GM15510 (cell line): ENCODE results near the gene GPR142.

Experiments
- POLR2A ChIP-seq: IDR thresholded peaks from 3 replicates; pipeline ENCODE4 v1.6.1; 2011; ENCODE audit warnings: borderline replicate concordance; ENCODE audit not compliant: insufficient read length; ENCODE audit errors: extremely low read depth

GPR142 gene

DNA sequence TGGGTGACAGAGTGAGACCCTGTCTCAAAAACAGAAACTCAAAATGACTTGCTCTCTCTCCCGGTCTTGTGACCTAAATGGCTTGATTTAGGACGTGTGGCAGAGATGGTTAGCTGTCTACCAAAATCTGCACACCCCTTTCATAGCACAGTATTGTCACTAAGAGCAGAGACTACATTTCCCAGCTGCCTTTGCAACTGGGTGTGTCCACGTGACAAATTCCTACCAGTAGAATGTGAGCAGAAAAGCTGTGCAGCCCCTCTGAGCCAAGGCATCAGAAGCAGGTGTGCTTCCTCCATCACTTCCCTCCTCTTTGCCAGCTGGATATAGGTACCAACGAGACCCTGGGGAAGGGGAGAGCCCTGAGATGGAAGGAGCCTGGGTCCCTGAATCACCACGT, 25.5 kb downstream of the GPR142 start:
- TF ChIP-seq POLR2A: no peak

DNA sequence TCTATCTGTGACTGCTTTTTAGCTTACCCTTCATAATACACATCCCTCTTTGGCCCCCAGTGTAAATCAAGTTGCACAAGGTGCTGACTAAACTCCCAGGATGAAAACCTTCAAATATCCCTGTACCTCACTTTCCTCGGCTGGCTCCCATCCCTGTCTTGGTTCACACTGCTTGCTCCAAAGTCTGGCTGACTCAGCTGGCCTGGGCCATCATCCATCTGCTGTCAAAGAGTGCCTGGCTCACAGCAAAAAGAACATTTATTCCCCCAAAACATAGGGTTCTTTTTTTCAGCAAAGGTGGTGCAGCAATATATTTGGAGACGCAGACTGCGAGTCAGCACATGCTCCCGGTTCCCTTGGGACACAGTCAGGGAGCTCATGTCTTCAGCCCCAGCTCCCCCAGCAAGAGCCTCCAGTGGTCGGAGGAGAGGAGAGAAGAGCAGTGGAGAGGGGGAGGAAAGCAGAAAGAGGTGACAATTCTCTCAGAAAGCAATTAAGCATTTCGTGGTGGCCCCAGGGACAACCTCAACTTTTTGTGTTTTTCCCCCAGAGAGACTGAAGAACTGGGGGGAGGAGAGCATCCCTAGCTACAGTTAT, 26.1 kb downstream of the GPR142 start:
- TF ChIP-seq POLR2A: no peak

- TF ChIP-seq POLR2A: no peak
Observed at GRCh38 chr17:74394275-74394950, 27.1 kb downstream of the GPR142 start.

DNA sequence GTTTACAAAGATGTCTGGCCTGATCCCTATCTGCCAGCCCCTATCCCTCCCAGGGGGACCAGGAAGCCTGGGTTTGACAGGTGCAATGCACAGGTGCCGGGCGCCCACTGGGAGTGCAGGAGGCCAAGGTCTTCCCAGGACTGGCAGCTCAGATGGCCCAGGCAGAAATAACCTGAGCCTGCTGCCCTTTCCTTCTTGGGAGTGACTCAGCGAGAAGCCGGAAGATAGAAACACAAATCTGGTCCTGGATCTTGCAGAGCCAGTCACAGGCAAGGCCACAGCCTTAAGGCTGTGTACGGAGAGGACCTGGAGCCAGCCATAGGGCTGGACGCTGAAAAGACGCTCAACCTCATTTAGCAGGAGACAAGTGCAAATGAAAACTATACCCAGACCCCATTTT, 27.7 kb downstream of the GPR142 start:
- TF ChIP-seq POLR2A: no peak

DNA sequence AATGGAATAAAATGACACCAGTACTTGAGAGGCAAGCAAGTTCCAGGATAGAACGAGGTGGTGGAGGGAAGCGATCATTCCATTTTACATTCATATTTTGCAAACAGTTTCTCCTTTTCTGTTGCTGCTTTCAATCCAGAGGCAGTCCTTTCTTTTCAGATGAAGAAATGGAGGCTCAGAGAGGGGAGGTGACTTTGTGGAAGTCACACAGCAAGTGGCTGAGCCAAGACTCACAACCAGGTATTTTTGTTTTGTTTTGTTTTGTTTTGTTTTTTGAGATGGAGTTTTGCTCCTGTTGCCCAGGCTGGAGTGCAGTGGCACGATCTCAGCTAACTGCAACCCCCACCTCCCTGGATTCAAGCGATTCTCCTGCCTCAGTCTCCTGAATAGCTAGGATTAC, 29.3 kb downstream of the GPR142 start:
- no peak for TF ChIP-seq POLR2A

GRCh38 chr17:74402048-74402447, 34.7 kb downstream of the GPR142 start:
- no peak for TF ChIP-seq POLR2A

- TF ChIP-seq POLR2A: no peak
Observed at GRCh38 chr17:74403512-74404137, 36.3 kb downstream of the GPR142 start.

- no peak for TF ChIP-seq POLR2A
Observed at GRCh38 chr17:74404218-74404617, 36.9 kb downstream of the GPR142 start.

- TF ChIP-seq POLR2A: no peak
Observed at GRCh38 chr17:74404789-74405188, 37.5 kb downstream of the GPR142 start.

DNA sequence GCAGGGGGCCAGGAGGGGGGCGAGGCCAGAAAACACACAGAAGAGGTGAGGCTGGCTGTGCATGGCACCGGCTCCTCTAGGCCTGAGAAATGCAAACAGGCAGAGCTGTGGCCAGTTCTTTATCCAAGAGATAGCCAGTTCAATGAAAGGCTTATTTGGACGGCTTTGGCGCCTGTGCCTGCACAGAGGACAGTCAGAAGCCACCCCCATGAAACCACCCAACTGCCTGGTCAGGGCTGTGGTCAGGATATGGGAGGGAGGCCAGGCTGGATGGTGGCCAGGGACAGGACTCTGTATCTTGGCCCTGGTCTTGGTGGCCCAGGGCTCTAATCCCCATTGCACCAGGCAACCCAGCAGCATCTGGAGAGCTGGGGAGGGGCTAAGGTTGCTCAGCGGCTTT, 40.1 kb downstream of the GPR142 start:
- TF ChIP-seq POLR2A: no peak

DNA sequence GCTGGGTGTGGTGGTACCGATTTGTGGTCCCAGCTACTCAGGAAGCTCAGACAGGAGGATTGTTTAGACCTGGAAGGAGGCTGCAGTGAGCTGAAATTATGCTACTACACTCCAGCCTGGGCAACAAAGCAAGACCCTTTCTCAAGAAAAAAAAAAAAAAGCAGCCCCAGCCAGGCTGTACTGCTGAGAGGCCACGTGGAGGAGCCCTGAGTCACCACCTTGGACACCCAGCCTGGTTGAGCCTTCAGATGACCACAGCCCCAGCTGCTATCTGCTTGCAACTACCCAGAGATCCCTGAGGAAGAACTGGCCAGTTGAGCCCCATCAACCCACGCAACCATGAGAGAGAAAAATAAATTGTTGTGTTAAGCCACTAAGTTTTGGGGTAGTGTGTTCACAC, 41.0 kb downstream of the GPR142 start:
- no peak for TF ChIP-seq POLR2A

DNA sequence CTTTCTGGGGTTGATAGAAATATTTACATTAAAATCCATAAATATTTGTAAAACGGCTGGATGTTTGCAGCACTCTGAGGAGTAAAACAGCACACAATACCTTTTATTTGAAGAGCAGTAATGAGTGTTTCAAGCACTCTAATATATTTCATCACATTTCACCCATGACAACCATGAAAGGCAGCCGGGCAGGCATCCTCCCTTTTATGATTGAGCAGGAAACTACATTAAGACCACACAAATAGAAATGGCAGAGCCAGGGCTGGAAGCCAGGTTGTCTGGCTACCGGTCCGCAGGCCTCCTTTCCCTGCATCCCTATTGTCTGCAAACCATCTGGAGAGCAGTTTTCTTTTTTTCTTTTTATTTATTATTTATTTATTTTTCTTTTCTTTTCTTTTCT, 41.5 kb downstream of the GPR142 start:
- no peak for TF ChIP-seq POLR2A

DNA sequence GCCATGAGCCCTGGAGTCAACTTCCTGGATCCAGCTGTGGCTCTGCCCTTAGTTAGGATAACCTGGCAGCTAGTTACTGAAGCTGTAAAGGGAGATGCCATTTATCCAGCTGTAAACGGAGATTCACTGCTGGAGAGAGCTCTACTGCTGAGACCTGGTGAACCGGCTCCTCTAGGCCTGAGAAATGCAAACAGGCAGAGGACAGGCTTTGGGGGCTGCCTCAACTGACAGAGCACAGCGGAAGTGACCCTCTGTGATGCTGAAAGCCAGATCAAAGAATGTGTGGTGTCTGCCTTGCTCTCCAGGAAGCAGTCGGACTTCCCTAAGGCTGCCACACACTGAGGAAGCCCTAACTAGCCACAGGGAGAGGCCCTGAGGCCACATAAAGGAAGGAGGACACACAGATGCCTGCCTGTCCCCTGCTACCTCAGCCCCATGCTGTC, 42.7 kb downstream of the GPR142 start:
- no peak for TF ChIP-seq POLR2A

DNA sequence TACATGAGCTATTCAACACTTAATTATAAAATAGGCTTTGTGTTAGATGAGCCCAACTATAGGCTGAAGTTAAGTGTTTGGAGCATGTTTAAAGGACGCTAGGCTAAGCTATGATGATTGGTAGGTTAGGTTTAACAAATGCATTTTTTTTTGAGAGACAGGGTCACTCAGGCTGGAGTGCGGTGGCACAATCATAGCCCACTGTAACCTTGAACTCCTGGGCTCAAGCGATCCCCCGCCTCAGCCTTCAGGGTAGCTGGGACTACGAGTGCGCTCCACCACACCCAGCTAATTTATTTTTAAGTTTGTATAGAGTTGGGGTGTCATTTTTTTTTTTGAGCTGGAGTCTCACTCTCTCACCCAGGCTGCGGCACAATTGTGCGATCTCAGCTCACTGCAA, 45.3 kb downstream of the GPR142 start:
- TF ChIP-seq POLR2A: no peak

DNA sequence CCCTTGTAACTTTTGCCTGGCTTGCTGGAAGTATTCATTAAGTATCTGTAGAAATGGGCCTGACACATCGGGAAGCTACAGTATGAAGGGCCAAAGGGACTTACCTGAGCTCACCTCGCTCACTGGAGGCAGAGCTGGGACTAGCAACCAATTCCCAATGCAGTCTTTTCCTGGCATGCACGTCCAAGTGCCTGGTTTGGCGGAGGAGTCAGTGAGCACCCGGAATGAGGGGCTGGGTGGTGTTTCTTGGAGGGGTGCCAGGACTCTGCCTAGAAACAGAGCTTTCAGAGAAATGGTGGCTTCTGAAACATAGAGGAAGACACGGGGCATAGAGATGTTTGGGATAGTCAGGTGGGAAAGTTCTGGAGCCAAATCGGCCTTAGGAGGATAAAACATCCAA, 46.2 kb downstream of the GPR142 start:
- no peak for TF ChIP-seq POLR2A

- TF ChIP-seq POLR2A: no peak
Observed at GRCh38 chr17:74414510-74414909, 47.2 kb downstream of the GPR142 start.

GRCh38 chr17:74415608-74416396, 48.5 kb downstream of the GPR142 start:
- no peak for TF ChIP-seq POLR2A
